Measurements from ENCODE around the gene CCNL1.

The CCNL1 gene

GRCh38 chr3:157110761-157111278 is 49.1 kb downstream of the CCNL1 start:
- no peak for DNase-seq (ENCODE audit: low read depth)

GRCh38 chr3:157109267-157110141 is 50.4 kb downstream of the CCNL1 start:
- no peak for DNase-seq (ENCODE audit: low read depth)

More at GRCh38 chr3:157110761-157111278, 49.1 kb downstream of the CCNL1 start:
- TF ChIP-seq, protein P1, sequence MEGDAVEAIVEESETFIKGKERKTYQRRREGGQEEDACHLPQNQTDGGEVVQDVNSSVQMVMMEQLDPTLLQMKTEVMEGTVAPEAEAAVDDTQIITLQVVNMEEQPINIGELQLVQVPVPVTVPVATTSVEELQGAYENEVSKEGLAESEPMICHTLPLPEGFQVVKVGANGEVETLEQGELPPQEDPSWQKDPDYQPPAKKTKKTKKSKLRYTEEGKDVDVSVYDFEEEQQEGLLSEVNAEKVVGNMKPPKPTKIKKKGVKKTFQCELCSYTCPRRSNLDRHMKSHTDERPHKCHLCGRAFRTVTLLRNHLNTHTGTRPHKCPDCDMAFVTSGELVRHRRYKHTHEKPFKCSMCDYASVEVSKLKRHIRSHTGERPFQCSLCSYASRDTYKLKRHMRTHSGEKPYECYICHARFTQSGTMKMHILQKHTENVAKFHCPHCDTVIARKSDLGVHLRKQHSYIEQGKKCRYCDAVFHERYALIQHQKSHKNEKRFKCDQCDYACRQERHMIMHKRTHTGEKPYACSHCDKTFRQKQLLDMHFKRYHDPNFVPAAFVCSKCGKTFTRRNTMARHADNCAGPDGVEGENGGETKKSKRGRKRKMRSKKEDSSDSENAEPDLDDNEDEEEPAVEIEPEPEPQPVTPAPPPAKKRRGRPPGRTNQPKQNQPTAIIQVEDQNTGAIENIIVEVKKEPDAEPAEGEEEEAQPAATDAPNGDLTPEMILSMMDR (IDR thresholded peaks at IDR 0.05; ENCODE audit: control insufficient read depth, insufficient read depth, low read depth, low read length, missing control alignments): no peak
- no peak overlapping the region for H3K4me3 ChIP-seq (ENCODE audit: control insufficient read depth, low read depth, low read length)

GRCh38 chr3:157107644-157108133 is 52.3 kb downstream of the CCNL1 start:
- TF ChIP-seq, protein P1 (IDR thresholded peaks at IDR 0.05; ENCODE audit: control insufficient read depth, insufficient read depth, low read depth, low read length, missing control alignments): no peak
- no peak overlapping the region for H3K4me3 ChIP-seq (ENCODE audit: control insufficient read depth, low read depth, low read length)
- no peak for DNase-seq (ENCODE audit: low read depth)

More at GRCh38 chr3:157109267-157110141, 50.4 kb downstream of the CCNL1 start:
- no peak overlapping the region for H3K4me3 ChIP-seq (ENCODE audit: control insufficient read depth, low read depth, low read length)
- TF ChIP-seq, protein P1 (IDR thresholded peaks at IDR 0.05; ENCODE audit: control insufficient read depth, insufficient read depth, low read depth, low read length, missing control alignments): no peak

DNA sequence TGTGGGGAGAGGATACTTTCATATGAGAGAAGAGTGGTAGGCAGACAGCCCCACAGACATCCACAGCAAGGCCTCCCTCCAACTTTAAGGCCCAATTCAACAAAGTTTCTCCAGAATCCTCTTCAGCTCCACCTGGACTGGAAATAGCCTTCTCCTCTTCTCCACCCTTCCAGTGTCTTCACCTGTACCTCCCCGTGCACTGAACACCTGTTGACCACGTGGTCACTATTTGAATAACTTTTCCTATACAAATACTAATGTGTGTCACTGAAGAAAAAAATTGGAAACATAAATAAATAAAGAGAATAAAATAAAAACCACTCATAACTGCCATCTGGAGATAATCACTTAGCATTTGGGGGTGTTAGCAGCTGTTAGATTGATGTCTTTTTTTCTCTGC is 52.9 kb downstream of the CCNL1 start:
- TF ChIP-seq, protein P1 (IDR thresholded peaks at IDR 0.05; ENCODE audit: control insufficient read depth, insufficient read depth, low read depth, low read length, missing control alignments): no peak
- no peak overlapping the region for H3K4me3 ChIP-seq (ENCODE audit: control insufficient read depth, low read depth, low read length)
- no peak for DNase-seq (ENCODE audit: low read depth)

DNA sequence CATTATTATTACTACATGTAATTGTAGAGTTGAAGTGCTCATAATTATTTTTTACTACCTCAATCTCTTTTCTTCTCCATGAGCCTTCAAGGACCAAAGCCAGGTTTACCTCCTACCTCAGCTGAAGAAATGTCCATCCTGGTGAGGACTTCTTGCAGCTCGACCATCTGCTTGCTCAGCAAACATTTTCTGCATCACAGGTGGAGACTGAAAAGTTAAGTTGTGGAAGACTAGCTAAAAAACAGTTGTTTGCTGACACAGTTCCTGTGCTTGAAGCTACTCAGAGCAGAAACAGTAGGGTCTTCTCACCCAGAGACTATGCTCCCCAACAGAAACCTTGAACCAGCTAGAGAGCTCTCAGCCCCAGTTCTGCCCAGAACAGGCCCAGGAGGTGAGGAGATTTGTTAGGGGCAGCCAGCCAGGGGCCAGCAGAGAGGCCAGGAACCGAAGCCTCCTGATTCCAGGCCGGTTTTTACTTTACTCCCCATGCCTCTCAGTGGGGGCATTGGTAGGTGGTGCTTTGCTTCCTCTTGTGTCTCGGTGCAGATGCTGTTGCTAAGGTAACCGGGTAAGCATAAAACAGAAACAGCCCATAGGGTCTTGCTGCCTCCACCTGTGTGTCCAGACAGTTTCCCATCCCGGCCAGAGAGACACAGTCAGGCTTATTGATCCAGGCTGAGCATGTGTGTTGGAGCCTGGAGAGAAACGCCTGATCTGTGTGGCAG is 54.9 kb downstream of the CCNL1 start:
- no peak for DNase-seq (ENCODE audit: low read depth)
- TF ChIP-seq, protein P1 (IDR thresholded peaks at IDR 0.05; ENCODE audit: control insufficient read depth, insufficient read depth, low read depth, low read length, missing control alignments): no peak

DNA sequence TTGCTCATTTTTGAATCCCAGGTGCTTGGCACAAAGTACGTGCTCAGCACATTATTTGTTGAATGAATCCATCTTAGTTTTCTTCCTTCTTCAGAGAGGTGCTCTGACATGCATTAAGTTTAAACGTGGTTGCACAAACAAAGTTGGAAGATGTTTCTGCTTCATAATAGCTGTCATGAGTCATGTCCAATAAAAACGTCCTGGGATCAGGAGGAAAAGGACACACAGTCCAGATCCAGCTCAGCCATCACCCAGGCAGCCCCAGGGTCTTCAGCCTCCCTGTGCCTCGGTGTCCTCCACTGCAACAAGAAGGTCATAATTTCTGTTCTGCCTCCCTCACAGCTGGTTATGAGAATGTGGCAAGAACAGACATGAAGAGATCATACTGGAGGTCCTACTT is 55.4 kb downstream of the CCNL1 start:
- TF ChIP-seq, protein P1 (IDR thresholded peaks at IDR 0.05; ENCODE audit: control insufficient read depth, insufficient read depth, low read depth, low read length, missing control alignments): no peak
- DNase-seq (ENCODE audit: low read depth): peak; percentile 52
- no peak overlapping the region for H3K4me3 ChIP-seq (ENCODE audit: control insufficient read depth, low read depth, low read length)

More for the DNA sequence above, 54.9 kb downstream of the CCNL1 start:
- no peak overlapping the region for H3K4me3 ChIP-seq (ENCODE audit: control insufficient read depth, low read depth, low read length)
